ENCODE data around the gene COQ10A. TPM values are rescaled to one million over a fixed set of nuclear protein-coding genes. Genes with fewer than 3 reads are reported as not detected.

Gene COQ10A
- total and polyA plus RNA-seq, 9 of the 15 experiments (the other 6 are each of a cell fraction or from before 2014, with no cell fraction given) = 3.1 to 26.4 (median 12.7) TPM

DNA sequence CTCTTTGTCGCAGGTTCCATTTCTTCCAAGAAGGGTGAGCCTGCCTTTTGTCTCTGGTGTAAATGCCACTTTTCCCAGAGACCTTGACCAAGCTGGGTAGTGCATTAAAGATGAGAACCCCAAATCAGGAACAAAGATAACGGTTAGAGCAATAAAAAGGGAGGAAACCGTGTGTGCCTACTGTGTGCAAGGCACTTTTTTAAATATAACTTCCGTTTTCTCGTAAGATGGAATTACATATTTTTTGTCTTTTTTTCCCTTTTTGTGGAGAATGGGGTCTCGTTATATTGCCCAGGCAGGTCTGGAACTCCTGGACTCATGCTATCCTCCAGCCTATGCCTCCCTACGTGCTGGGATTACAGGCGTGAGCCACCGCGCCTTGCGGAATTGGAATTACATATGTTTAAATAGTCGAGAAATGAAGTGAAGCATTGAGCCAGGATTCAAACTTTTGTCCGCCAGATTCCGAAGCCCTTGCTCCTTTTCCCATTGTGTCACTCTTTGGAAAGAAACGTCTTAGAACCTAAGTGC is 43.1 kb upstream of the COQ10A start:
- in situ Hi-C loops (cut with MboI) = no loop called here
- Histone ChIP-seq H3K4me1 (replicated peaks in 1 of 2; ENCODE audit: control insufficient read depth in 2 of 2, insufficient read depth in 2 of 2, low read length in 2 of 2) (peaks cover 21 to 31% of the 10 kb centered on the region in 2 experiments; a peak in 4 of 5 replicates), H4K20me1 (replicated peaks; ENCODE audit: control insufficient read depth, insufficient read depth, low read length) (no peaks in the 10 kb centered on the region), H3K4me2 (ENCODE audit: insufficient read depth, low read length) (peak overlapping the region; percentile 70), H3K27ac (ENCODE audit: extremely low read depth, low read depth, low read length) (peak overlapping the region; percentile 93), H3K4me3 (peak overlapping the region; percentile 2; the same call in 1 of the 2 replicates), H2AFZ (ENCODE audit: low read depth, low read length) (peak overlapping the region; percentile 82), H3K9me3 (replicated peaks; ENCODE audit: control insufficient read depth, insufficient read depth, low read depth, low read length) (no peaks in the 10 kb centered on the region), H3K36me3 (ENCODE audit: control insufficient read depth, insufficient read depth, low read length) (peaks cover 7% of the 10 kb centered on the region; the same call in 2 of the 3 replicates), H3K9me1 (ENCODE audit: control insufficient read depth, insufficient read depth, low read length) (no peaks in the 10 kb centered on the region), H3K79me2 (ENCODE audit: control insufficient read depth, insufficient read depth, low read length) (peaks cover 45% of the 10 kb centered on the region), H3K9ac (ENCODE audit: insufficient read depth in 1 of 2, low read depth in 2 of 2, low read length in 2 of 2) (peak overlapping the region; percentile 33 to 48; a peak in 2 of 4 replicates), H3K27me3 (ENCODE audit: control insufficient read depth in 2 of 2, insufficient read depth in 2 of 2, low read length in 2 of 2) (no peaks in the 10 kb centered on the region)
- ATAC-seq = peak; percentile 0; the same call in 1 of the 3 replicates
- FAIRE-seq = no peak
- intact Hi-C loops (cut with micrococcal nuclease) = loop anchor here (1.0 to 10.0 kb wide), 6 partner anchors 17 to 179 kb away; partner anchors contain the start of genes ANKRD52, COQ10A and RPS26
- ChIA-PET POLR2A (interaction anchor here (0.6 kb wide), 1 partner anchor 76 kb away, joined by 3 read pairs; no protein-coding TSS in a partner anchor), CTCF (ENCODE audit: low intra/inter-chr PET ratio) (interaction anchor here (0.6 to 2.8 kb wide), 9 partner anchors 17 to 105 kb away, joined by 3 to 31 read pairs (median 4); partner anchors contain the start of genes ANKRD52, CS, SMARCC2 and ZC3H10)
- 47% methylated on average over 15 of the region's 15 CpGs for WGBS (ENCODE audit: insufficient coverage, low coverage, missing lambda C conversion rate)
- no TSS peak for BruUV-seq (replicated peaks)
- DNase-seq (ENCODE audit: extremely low read depth in 1 of 4, low spot score in 3 of 4) = no peak
- TF ChIP-seq, protein P1, sequence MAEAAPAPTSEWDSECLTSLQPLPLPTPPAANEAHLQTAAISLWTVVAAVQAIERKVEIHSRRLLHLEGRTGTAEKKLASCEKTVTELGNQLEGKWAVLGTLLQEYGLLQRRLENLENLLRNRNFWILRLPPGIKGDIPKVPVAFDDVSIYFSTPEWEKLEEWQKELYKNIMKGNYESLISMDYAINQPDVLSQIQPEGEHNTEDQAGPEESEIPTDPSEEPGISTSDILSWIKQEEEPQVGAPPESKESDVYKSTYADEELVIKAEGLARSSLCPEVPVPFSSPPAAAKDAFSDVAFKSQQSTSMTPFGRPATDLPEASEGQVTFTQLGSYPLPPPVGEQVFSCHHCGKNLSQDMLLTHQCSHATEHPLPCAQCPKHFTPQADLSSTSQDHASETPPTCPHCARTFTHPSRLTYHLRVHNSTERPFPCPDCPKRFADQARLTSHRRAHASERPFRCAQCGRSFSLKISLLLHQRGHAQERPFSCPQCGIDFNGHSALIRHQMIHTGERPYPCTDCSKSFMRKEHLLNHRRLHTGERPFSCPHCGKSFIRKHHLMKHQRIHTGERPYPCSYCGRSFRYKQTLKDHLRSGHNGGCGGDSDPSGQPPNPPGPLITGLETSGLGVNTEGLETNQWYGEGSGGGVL (CRISPR knock-in tag; IDR thresholded peaks at IDR 0.05) = no peak
- TF ChIP-seq PML (IDR thresholded peaks at IDR 0.05; ENCODE audit: low read length) (peak; percentile 14; the same call in 1 of the 2 replicates), TAF1 (IDR thresholded peaks at IDR 0.05; ENCODE audit: control insufficient read depth, extremely low read depth, insufficient read depth, low read length, severe bottlenecking) (no peak), PHF21A (IDR thresholded peaks at IDR 0.05; ENCODE audit: borderline replicate concordance, low read depth) (no peak), BRD9 (IDR thresholded peaks at IDR 0.05; ENCODE audit: low read depth, partially characterized antibody) (peak; percentile 56), ZNF507 (tag; conservative IDR thresholded peaks at IDR 0.05) (no peak)
- TF ChIP-seq, protein P2, sequence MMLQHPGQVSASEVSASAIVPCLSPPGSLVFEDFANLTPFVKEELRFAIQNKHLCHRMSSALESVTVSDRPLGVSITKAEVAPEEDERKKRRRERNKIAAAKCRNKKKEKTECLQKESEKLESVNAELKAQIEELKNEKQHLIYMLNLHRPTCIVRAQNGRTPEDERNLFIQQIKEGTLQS (IDR thresholded peaks at IDR 0.05) = no peak
- TF ChIP-seq, protein P2 (CRISPR knock-in tag; conservative IDR thresholded peaks at IDR 0.05) = no peak
- TF ChIP-seq, protein P3, sequence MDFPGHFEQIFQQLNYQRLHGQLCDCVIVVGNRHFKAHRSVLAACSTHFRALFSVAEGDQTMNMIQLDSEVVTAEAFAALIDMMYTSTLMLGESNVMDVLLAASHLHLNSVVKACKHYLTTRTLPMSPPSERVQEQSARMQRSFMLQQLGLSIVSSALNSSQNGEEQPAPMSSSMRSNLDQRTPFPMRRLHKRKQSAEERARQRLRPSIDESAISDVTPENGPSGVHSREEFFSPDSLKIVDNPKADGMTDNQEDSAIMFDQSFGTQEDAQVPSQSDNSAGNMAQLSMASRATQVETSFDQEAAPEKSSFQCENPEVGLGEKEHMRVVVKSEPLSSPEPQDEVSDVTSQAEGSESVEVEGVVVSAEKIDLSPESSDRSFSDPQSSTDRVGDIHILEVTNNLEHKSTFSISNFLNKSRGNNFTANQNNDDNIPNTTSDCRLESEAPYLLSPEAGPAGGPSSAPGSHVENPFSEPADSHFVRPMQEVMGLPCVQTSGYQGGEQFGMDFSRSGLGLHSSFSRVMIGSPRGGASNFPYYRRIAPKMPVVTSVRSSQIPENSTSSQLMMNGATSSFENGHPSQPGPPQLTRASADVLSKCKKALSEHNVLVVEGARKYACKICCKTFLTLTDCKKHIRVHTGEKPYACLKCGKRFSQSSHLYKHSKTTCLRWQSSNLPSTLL (IDR thresholded peaks at IDR 0.05) = no peak
- TF ChIP-seq, protein P4, sequence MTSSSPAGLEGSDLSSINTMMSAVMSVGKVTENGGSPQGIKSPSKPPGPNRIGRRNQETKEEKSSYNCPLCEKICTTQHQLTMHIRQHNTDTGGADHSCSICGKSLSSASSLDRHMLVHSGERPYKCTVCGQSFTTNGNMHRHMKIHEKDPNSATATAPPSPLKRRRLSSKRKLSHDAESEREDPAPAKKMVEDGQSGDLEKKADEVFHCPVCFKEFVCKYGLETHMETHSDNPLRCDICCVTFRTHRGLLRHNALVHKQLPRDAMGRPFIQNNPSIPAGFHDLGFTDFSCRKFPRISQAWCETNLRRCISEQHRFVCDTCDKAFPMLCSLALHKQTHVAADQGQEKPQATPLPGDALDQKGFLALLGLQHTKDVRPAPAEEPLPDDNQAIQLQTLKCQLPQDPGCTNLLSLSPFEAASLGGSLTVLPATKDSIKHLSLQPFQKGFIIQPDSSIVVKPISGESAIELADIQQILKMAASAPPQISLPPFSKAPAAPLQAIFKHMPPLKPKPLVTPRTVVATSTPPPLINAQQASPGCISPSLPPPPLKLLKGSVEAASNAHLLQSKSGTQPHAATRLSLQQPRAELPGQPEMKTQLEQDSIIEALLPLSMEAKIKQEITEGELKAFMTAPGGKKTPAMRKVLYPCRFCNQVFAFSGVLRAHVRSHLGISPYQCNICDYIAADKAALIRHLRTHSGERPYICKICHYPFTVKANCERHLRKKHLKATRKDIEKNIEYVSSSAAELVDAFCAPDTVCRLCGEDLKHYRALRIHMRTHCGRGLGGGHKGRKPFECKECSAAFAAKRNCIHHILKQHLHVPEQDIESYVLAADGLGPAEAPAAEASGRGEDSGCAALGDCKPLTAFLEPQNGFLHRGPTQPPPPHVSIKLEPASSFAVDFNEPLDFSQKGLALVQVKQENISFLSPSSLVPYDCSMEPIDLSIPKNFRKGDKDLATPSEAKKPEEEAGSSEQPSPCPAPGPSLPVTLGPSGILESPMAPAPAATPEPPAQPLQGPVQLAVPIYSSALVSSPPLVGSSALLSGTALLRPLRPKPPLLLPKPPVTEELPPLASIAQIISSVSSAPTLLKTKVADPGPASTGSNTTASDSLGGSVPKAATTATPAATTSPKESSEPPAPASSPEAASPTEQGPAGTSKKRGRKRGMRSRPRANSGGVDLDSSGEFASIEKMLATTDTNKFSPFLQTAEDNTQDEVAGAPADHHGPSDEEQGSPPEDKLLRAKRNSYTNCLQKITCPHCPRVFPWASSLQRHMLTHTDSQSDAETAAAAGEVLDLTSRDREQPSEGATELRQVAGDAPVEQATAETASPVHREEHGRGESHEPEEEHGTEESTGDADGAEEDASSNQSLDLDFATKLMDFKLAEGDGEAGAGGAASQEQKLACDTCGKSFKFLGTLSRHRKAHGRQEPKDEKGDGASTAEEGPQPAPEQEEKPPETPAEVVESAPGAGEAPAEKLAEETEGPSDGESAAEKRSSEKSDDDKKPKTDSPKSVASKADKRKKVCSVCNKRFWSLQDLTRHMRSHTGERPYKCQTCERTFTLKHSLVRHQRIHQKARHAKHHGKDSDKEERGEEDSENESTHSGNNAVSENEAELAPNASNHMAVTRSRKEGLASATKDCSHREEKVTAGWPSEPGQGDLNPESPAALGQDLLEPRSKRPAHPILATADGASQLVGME (CRISPR knock-in tag; IDR thresholded peaks at IDR 0.05) = no peak

All from K562 (cell line).